Activated CD4-positive, CD25-positive, alpha-beta regulatory T cell treated with anti-CD3 and anti-CD28 coated beads, Interleukin-2, amount 50 U/mL, for 72 hours (primary cell): ENCODE measurements around the gene DLGAP4.

Experiments used
- DNase-seq: peaks from one replicate; pipeline ENCODE4 v3.0.0; 2021

DLGAP4 gene

DNA sequence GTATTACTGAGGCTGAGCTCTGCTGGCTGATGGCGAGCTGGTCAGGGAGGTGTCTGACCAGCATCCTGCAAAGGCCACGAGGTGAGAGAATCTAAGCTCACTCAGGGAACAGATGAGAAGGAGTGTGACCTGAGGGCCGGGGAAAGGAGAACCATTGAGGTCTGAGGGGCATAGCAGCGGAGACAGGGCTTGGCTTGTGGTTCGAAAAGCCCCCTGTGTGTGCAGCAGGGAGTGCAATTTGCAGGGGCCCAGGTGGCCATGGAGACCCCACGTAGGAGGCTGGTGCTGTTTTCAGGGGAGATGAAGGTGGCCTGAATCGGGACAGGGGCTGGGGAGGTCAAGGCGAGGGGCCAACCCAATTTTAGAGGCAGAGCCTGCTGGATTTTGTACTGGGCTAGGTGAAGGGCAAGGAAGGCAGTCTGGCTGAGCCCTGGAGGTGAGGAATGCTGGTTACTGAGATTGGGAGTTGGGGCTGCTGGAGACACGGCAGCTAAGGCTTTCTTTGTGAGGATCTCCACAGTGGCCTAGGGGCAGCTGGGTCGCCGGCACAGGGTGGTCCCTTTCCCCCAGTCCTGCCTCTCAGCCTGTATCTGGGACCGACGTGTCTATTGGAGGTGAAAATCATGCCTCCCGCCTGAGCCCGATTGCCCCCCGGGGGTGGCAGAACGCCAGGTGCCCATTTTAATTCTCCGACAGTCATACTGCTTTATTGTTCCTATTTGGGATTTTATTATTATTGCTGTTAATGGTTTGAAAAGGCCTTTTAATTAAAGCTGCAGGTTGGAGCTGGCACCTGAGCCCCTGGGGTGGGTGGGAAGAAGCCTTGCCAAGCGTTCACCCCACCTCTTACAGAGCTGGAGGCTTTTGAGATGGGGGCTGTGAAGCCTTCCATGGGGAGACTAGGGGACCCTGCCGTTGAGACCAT, 28.4 kb downstream of the DLGAP4 start:
- DNase-seq: no peak

DNA sequence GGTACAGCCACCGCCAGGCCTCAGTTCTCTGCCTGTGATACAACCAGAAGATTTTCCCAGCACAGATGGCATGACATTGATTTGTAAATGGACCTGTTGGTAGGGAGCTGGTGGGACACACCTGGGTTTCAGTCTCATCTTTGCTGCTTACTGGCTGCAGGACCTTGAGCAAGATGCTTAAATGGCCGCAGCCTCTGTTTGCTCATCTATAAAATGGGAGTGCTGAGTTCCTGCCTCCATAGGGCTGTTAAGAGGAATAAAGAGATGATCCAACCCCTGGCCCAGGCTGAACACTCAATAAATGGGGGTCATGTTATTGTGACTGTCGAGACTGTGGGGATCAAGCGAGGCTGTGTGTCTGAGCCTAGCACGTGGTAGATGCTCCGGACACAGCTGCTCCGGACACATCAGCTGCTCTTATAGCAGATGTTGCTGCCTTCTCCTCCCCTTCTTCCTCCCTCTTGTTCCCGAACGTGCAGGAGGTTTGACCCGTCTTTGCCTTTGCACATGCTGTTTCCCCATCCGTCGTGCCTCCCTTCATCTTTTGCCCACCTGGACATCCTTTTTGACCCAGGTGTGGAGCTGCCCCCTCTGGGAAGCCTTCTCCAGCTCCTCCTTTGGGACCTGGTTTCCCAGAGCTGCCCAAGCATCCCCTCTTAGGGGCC, 29.2 kb downstream of the DLGAP4 start:
- DNase-seq: no peak

DNA sequence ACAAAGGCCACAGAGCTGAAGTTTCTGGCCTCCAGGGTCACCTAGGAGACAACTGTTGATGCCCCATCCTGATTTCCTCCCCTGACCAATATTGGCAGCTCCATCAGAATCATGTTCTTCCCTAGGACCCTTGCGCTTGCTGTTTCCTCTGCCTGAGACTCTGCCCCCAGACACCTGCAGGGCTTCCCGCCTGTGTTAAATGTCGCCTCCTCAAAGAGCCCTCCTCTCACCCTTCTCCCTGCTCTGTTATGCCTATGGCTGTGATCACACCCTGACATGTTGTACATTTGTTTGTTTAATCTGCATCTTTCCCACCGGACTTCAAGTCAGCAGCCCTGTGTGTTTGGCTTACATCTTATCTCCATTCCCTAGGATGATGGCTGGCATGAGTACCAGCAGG, 30.1 kb downstream of the DLGAP4 start:
- DNase-seq: no peak

DNA sequence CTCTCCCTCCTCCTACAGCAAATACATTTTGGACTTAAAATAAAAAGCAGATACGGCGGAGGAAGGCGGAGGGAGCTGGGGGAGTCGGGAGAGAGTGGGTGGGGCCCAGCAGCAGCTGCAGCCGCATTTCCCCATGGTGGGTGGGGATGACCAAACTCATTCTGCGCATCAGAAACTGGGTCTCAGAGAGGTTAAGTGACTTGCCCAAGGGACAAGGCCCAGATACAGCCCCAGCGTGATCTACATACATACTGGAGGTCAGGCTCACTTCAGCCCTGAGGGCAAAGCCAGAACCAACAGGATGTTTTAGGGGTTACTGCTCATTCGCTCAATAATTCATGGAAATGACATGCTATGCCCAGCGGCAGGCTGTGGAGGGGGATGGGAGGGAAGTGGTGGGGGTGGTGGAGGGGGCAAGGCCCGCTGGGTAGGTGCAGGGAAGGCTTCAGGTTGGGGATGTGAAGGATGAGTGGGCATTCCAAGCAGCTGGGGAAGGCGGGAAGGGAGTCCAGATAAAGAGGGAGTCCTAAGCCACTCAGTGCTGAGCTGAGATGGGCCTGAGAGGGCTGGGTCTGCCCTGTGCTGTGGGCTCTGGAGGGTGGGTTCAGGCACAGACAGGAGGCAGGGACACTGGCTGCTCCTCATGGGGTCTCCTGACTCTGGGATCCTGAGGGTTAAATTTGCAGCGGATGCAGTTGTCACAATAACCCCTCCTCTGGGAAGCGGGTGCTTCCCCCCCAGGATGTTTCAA, 31.0 kb downstream of the DLGAP4 start:
- no peak for DNase-seq

DNA sequence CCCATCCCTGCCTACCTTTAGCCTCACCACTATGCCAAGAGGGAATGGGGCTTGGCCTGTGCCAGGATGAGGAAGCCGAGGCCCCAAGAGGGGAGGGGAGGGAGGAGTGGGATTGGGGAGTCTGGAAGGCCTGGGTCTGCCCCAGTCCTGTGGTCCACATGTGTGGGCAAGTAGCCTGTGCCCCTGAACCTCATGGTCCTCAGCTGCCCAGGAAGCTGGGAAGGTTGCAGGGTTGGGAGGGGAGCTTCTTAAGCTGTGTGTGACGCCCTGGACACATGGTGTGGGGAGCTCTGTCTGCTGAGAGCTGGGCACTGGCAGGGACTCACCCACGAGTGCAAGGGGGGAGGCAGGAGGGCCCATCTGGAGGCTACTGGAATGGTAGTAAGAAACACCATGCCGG, 31.7 kb downstream of the DLGAP4 start:
- DNase-seq: no peak

DNA sequence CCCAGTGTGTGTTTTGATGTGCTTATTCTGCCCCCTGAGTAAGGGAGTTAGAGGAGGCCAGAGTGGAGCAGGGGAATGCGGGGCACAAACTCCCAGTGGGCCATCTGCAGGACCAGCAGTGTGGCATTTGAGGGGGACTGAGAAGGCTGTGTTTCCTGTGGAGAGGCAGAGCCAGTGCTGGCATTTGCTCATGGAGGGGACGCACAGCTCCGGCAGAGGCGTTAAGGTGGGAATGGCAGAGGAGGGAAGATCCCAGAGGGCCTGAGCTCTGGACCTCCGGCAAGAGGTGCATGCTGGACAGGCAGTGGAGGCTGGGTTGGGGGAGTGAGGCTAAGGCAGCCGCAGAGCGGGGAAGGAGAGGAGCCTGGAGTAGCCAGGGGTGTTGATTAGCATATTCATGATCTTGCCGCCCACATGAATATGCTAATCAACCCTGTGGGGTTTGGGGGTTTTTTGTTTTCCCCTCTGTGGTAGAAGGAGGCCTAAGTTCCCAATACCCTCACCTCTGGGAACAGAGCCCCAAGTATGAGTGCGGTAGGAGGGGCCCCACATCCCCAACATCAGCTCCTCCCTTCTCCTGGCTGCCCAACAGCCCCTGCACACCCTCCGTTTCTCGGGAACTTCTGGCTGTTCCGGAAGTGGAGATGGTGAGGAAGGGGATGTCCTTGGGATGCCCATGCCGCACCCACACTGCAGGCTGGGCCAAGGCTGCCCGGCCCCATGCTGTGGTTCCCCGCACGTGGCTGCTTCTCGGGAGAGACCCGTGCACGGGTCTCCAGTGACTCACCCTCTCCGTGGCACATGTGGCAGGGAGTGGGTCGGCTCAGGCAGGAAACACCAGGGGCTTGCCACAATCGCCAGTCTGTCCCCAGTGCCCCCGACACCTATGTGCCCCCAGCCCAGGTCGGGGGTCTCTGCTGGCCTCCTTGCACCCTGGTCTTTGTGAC, 33.8 kb downstream of the DLGAP4 start:
- DNase-seq: no peak

DNA sequence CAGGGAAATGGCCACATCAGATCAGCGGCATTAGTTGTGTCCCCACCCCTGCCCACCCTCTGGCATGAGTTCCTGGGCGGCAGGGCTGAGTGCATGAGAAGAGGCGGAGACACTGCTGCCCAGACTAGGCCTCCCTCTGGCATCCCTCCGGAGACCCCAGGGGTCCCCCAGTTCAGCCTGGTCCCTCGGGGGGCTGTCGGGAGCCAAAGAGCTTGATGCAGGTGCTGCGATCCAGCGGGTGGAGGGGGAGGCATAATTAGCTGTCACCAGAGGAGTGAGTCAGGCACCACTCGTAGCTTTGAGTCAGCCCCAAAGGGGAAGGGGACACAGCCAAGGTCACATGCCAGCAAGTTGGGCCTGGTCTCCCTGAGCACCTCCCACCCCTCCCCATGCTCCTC, 34.5 kb downstream of the DLGAP4 start:
- no peak for DNase-seq

DNA sequence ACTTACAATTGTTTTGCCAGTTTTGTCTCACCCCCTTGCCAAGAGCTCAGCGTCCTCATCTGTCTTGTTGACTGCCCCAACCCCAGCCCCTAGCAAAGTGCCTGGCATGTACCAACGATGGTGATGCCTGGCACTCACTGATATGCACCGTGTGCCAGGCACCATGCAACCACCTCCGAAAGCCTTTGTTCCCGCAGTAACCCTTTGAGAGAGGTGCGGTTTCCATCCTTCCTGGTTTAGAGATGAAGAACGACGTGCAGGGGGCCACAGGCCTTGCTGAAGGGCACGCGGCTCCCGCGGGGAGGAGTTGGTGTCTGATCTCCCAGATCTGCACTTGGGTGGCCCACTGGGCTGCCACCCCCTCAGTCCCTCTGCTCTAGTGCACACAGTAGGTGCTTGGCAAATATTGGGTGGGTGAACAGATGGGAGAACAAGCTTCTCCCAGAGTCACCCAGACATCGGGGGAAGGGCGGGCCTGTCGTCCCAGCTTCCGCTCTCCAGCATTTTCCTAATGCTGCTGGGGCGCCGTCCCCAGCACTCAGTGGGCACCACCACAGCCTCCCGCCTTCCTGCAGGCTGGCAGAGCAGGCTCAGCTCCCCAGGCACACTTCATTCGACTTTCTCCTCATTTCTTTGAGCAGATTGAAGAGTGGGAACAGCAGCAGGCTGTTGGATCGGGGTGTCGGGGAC, 35.3 kb downstream of the DLGAP4 start:
- DNase-seq: no peak

DNA sequence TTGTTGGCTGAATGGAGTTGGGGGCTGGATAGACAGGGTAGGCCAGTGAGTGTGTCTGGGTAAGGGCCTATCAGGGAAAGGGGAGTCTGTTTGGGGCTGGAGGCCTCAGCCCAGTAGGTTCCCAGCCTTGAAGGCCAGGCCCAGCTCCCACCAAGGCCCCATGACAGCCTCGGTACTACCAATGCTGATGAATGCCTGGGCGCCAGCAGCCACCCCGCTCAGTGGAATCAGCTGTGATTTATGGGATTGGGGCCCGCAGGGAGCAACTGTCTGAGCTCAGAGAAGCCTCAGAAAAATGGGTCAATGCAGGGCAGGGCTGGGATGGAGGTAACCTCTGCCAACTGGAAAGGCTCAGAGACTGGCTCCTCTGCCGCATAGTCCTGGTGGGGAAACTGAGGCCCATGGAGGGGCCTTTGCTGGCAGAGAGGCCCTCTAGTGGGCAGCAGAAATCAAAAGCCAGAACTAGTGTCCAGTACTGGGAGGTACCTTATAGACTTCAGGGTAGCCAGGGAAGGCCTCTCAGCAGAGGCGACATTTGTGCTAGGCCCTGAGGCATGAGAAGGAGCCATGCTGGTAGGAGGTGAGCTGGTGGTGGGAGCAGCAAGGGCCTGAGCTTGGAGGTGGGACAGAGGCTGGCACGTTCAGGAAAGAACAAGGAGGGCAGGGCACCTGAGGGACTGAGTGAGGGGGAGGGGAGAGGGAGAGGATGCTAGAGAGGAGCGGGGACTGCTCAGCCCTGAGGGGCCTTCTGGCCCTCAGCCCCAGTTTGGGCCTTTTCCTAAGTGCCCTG, 36.4 kb downstream of the DLGAP4 start:
- DNase-seq: no peak

DNA sequence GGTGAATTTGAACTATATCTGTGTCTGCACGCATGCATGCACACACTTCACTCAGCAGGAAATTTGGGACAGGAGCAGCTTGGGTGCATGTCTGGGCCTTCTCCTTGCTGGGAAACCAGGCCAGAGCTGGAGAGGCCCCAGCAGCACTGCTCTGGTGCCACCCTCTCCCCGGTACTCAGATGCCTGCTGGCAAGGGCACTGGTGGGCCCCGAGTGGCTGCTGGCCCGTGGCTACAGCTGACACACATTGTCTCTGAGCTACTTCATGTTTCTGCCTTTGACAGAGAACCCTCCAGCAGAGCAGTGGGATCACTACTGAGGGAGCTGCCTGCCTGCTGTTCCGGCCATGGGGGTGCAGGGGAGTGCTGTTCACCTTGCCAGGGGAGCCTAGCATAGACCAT, 37.5 kb downstream of the DLGAP4 start:
- DNase-seq: no peak

DNA sequence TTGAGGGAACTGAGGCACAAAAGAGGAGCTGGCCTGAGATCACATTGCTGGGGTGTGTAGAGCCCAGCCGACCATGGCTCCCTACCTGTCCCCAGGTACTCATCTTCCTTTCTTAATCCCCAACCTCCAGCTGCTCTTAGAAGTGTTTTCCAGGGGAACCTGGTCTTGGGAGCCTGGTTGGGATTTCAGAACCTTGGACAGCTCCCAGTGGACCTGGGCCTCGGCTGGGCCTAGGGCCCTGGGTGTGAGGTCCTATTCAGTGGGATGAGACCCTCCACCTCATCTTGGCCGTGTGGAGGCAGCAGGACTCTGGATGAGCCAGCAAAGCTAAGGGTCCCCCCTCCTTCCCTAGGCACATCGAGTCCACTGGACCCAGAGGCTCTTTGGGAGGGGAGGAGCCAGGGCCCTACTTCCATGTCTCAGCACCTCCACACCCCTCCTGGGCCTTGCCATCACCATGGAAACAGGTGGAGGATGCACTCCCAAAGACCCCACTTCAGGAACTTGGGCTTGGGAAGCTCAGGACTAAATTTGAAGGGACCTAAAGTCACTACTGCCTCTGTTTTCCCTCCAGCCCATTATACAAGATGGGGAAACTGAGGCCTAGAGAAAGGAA, 38.5 kb downstream of the DLGAP4 start:
- DNase-seq: no peak

DNA sequence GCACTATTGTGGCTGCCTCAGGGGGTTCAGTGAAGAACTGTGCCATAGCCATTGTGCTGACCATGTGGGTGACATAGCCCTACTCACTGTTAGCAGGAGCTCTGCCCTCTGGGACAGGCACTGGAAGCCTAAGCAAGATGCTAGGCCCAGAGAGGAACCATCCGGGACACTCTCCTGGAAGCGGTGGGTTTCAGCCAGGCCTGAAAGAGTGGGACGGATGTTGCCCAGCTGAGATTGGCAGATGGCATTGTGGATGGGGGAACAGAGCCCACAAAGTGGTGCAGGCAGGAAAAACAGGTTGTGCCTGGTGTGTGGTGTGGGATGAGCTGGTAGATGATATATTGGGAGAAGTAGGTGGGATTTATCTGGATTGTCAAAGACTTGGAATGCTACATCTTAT, 40.1 kb downstream of the DLGAP4 start:
- no peak for DNase-seq

DNA sequence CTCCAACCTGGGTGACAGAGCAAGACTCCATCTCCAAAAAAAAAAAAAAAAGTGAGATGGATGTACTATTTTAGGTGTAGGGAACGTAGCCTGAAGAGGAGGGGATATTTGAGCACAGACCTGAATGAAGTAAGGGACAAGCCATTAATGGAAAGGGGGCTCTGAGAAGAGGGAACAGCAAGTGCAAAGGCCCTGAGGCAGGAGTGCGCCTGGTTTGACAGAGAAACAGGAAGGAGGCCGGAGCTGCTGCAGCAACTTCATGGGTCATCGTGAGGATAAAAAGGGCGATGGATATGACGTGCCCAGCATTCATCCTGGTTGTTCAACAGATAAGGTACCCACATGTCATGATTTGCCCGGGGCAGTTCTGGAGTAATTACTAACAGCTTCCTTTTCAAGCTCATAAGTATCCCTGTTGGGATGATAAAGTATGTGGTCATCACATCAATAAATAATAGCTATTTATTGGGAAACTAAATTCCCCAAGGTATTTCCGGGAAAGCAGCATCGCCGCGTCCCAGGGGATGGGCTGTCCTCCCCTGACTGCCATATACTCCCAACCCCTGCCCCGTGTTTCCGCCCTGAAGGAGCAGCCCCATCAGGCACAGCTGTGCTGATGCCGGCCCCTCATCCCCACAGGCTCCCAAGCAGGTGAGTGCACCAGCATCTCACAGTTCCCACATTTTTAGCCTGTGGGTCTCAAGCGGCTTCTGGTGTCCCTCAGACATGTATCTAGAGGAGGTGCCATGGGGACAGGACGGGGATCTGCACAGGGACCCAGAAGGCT, 43.4 kb downstream of the DLGAP4 start:
- DNase-seq: no peak

DNA sequence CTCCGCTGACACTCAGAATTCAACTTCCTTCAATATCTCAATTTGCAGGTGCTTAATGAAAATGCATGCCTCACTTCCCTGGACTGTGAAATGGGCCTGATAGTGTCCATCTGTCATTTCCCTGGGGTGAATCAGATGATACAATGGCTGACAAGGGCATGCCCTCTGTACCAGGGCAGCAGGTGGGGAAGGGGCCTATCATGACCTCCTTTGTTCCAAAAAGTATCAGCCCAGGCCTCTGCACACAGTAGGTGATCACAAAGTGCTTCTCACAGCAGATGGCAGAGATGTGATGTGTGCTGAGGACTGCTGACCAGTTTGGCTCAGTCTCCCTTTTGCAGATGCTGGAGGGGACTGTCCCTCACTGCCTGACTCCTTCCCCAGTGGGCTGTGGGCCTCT, 44.3 kb downstream of the DLGAP4 start:
- no peak for DNase-seq

DNA sequence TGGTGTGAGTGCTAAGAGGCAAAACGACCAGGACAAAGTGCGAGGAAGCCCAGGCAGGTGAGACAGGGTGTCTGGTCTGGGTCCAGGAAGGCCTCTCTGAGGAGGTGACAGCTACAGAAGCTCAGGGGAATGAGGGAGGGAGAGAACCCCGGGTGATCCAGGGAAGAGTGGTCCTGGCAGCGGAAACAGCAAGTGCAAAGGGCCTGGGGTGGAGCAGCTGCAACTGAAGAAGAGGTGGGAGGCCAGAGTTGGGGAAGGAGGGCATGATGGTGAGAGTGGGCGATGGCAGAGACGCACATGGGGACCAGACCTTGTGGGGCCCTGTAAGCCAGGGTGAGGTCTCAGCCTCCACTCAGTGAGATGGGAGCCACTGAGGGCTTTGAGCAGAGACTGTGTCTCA, 45.8 kb downstream of the DLGAP4 start:
- no peak for DNase-seq

DNA sequence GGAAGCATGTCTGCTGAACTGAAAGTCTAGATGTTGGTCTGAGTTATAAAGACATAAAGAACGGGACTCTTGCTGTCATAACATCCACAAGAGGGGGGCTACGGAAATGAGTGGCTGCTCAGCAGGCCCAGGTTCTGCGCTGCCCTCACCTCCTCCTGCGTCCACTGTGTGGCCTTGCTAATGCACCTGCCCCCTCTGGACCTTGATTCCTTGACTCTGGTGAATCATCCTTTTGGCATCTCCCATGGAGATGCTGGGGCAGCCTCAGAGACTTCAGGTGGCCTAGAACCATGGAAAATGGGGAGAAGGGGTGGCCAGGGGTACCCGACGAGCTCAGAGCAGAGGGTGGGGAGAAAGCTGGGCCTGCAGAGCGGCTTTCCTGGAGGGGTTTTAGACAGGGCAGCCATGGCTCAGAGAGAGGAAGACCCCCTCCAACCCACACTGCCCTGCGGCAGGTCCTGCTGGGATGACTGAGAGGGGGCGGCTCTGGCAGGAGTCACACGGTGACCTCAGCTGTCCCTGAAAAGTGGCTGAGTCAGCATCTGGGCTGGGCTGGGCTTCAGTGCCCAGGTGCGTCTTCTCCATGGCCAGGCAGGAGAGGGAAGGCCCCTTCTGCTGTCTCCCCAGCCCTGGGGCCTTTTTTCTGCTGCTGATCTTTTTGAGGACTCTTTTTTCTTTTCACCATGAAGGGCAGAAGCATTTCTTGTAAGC, 46.9 kb downstream of the DLGAP4 start:
- no peak for DNase-seq

DNA sequence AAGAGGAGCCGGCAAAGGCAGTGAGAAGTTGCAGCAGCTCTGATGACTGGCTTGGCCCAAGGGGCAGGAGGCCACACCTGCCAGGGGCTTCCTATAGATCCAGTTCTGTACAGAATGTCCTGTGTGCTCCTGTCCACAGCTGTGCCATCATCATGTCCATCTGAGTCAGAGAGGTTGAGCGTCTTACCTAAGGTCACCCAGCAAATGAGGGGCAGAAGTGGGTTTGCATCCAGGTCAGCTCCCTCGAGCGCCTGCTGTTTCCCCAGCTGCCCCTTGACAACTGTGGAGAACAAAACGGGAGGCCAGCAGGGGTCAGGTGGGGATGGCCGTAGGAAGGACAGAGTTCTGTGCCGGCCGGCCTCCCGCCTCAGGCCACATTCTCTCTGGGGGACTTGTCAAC, 47.6 kb downstream of the DLGAP4 start:
- no peak for DNase-seq

DNA sequence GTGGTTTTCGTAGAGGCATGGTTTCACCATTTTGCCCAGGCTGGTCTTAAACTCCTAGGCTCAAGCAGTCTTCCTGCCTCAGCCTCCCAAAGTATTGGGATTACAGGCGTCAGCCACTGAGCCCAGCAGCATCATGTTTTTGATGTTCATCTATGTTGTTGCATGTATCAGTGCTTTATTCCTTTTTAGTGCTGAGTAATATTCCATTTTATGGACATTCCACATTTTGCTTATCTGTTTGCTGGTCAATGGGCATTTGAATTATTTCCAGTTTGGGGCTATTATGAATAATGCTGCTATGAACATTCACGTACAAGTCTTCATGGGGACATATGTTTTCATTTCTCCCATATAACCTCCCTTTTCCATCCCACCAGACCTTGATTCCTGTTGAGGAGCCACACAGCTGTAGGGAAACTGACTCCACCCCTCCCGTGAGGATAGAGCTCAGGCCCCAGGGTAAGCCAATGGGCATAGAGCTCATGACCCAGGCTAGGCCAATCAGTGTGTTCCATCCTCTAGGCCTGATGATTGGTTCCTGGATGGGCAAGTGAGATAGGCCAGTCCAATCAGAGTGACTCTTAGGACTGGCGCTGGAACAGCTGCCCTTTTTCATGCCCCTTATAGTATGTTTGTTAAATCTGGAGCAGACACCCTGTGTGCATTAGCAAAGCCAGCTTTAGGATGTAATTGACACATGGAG, 49.5 kb downstream of the DLGAP4 start:
- no peak for DNase-seq
